ENCODE results near the gene OPTC.

OPTC gene

DNA sequence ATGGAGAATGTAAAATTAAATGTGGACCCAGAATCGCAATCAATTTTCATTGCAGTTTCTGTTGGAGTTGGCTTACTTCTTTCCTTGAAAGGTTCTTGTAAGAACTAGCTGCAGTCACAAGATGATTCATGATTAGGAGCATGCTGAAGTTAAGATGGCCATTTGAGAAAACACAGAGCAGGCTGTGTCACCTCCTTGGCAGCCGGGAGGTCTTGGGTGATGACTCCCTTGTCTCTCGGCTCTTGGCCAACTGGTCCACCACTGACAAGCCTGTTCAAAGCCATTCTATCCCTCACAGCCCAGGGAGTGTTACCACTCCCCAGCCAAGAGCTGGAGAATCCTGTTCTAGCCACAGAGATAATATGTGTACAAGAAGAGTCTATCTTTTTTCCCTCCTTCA is 40.6 kb downstream of the OPTC start:
- H3K27ac ChIP-seq, result no peak overlapping the region
- no peaks in the 10 kb centered on the region for H3K9me3 ChIP-seq (ENCODE audit: low read depth, low read length)
- DNase-seq (ENCODE audit: low read depth, low spot score), result no peak
- no peak overlapping the region for H3K4me3 ChIP-seq
- H3K36me3 ChIP-seq (ENCODE audit: insufficient read depth, low read length), result no peaks in the 10 kb centered on the region
- TF ChIP-seq POLR2AphosphoS5 (IDR thresholded peaks at IDR 0.05; ENCODE audit: borderline replicate concordance, low read depth, low read length) (no peak), FOXP2 (optimal IDR thresholded peaks at IDR 0.05; ENCODE audit: control extremely low read depth, extremely low read length, insufficient read depth) (no peak), EZH2 (IDR thresholded peaks at IDR 0.05) (no peak)
- no peak overlapping the region for H3K9ac ChIP-seq (ENCODE audit: insufficient read length)

DNA sequence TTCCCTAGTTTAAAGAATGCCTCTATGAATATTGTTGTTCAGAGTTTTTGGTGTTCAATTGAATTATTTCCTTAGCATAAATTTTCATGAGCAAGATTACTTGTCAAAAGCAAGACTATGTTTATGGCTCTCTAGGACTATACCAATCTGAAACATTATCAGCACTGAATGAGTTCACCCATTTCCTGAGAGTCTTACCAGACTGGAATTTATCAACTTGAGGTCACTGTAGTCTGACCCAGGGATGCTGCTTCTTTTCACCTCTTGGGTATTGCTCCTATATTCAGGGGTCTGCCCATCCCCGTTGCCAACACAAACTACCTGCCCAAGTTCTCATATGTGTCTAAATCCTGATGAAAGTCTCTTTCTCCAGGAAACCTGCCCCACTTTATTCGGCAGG is 42.6 kb downstream of the OPTC start:
- H3K4me3 ChIP-seq, result no peak overlapping the region
- TF ChIP-seq POLR2AphosphoS5 (IDR thresholded peaks at IDR 0.05; ENCODE audit: borderline replicate concordance, low read depth, low read length) (no peak), EZH2 (IDR thresholded peaks at IDR 0.05) (no peak), FOXP2 (optimal IDR thresholded peaks at IDR 0.05; ENCODE audit: control extremely low read depth, extremely low read length, insufficient read depth) (no peak)
- no peak overlapping the region for H3K9ac ChIP-seq (ENCODE audit: insufficient read length)
- no peaks in the 10 kb centered on the region for H3K36me3 ChIP-seq (ENCODE audit: insufficient read depth, low read length)
- H3K9me3 ChIP-seq (ENCODE audit: low read depth, low read length), result no peaks in the 10 kb centered on the region
- no peak overlapping the region for H3K27ac ChIP-seq
- DNase-seq (ENCODE audit: low read depth, low spot score), result no peak

DNA sequence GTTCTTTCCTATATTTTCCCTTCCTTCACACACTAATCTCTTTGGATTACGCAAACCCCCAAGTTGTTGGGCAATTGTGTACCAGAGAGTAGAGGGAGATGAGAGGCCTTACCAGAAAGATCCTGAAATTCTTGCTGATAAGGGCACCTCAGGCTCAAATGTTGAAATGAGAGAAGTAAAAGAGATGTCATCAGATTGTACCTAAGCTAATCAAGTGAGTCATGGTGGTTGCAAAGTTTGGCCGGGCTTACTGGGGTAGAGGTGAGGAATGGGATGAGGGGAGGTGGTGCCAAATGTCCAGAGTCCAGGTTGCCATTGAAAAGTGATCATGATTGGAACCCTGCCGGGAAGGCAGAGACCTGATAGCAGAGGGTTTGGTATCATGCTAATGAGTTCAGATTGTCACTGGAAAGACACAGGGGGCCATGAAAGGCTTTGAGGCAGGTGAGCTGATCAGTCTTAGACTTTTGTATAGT is 43.1 kb downstream of the OPTC start:
- Histone ChIP-seq H3K36me3 (ENCODE audit: insufficient read depth, low read length) (no peaks in the 10 kb centered on the region), H3K4me3 (no peak overlapping the region), H3K9me3 (ENCODE audit: low read depth, low read length) (no peaks in the 10 kb centered on the region), H3K9ac (ENCODE audit: insufficient read length) (no peak overlapping the region), H3K27ac (no peak overlapping the region)
- DNase-seq (ENCODE audit: low read depth, low spot score), result no peak
- TF ChIP-seq POLR2AphosphoS5 (IDR thresholded peaks at IDR 0.05; ENCODE audit: borderline replicate concordance, low read depth, low read length), result no peak
- TF ChIP-seq EZH2 (IDR thresholded peaks at IDR 0.05), result no peak
- no peak for TF ChIP-seq FOXP2 (optimal IDR thresholded peaks at IDR 0.05; ENCODE audit: control extremely low read depth, extremely low read length, insufficient read depth)

DNA sequence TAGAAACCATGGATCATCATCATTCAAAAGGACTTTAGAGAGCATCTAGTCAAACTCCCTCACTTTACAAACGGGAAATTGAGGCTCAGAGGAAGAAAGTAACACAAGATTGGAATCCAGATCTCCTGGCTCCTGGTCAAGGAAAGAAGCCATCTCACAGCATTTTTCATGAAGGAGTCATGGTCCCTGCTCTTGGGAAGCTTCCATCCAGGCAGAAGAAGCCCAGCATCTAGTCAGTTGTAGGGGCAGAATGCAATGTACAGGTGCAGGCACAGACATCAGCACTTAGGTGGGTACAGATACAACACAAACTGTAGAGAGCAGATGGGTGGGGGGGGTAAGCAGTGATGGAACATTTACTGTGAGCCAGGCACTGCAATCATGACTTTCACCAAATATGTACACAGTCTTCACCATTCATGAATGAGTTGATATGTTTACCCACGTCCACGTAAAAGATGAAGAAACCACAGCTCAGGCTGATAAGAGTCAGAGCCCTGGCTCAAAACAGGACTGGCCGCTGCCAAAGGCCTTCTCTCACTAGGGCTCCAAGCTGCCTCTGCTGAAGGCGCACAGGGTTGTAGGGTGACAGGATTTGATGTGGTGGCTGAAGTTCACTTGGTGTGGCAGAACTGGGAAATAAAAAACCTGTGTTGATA is 44.0 kb downstream of the OPTC start:
- Histone ChIP-seq H3K9me3 (ENCODE audit: low read depth, low read length) (no peaks in the 10 kb centered on the region), H3K9ac (ENCODE audit: insufficient read length) (no peak overlapping the region), H3K27ac (no peak overlapping the region), H3K4me3 (no peak overlapping the region), H3K36me3 (ENCODE audit: insufficient read depth, low read length) (no peaks in the 10 kb centered on the region)
- DNase-seq (ENCODE audit: low read depth, low spot score), result no peak
- TF ChIP-seq FOXP2 (optimal IDR thresholded peaks at IDR 0.05; ENCODE audit: control extremely low read depth, extremely low read length, insufficient read depth), result no peak
- no peak for TF ChIP-seq EZH2 (IDR thresholded peaks at IDR 0.05)
- TF ChIP-seq POLR2AphosphoS5 (IDR thresholded peaks at IDR 0.05; ENCODE audit: borderline replicate concordance, low read depth, low read length), result no peak

DNA sequence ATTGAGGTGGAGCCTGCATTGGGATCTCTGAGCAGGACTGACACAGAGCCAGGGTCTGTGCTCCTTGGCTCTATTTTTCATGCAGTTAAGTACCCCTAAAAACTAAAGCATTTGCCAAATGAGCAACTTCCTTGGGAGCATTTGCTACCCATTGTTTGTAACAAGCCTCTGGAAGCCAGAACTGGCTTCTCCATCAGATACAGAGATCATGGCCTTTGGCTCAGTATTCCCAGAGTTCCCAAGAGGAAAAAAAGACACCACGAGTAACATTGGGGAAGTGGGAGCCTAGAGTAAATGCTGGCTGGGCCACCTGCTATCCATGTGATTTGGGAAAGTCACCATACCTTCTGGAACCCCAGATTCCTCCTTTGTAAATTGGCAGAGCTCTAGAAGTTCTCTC is 44.8 kb downstream of the OPTC start:
- no peak for DNase-seq (ENCODE audit: low read depth, low spot score)
- Histone ChIP-seq H3K36me3 (ENCODE audit: insufficient read depth, low read length) (no peaks in the 10 kb centered on the region), H3K9me3 (ENCODE audit: low read depth, low read length) (no peaks in the 10 kb centered on the region), H3K4me3 (no peak overlapping the region), H3K27ac (no peak overlapping the region), H3K9ac (ENCODE audit: insufficient read length) (no peak overlapping the region)
- no peak for TF ChIP-seq FOXP2 (optimal IDR thresholded peaks at IDR 0.05; ENCODE audit: control extremely low read depth, extremely low read length, insufficient read depth)
- no peak for TF ChIP-seq EZH2 (IDR thresholded peaks at IDR 0.05)
- TF ChIP-seq POLR2AphosphoS5 (IDR thresholded peaks at IDR 0.05; ENCODE audit: borderline replicate concordance, low read depth, low read length), result no peak

DNA sequence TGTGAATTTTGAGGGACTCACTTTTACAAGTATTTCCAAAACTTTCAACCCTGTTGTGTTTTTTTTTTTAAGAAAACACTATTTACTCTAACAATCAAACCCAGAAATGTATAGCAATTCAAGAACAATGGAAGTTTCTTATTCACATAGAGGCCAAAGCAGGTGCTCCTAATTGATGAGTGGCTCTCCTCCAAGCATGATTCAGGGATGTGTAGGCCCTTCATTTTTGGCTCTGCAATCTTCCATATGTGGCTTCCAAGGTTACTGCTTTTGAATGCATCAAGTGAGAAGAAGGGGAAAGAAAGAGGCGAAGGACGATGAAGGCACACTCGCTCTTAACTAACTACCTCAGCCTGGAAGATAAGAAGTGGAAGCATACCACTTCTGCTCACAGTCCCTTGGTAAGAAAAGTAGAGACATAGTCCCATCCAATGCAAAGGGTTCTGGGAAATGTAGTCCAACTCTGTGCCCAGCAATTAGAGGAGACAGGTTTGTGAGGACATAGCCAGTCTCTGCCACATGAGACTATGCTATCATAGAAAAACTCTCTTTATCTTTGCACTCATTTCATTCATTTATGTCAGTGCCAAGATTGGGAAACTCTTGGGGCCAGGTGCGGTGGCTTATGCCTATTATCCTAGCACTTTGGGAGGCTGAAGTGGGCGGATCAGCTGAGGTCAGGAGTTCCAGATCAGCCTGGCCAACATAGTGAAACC is 46.0 kb downstream of the OPTC start:
- Histone ChIP-seq H3K4me3 (no peak overlapping the region), H3K9ac (ENCODE audit: insufficient read length) (no peak overlapping the region), H3K36me3 (ENCODE audit: insufficient read depth, low read length) (no peaks in the 10 kb centered on the region), H3K9me3 (ENCODE audit: low read depth, low read length) (no peaks in the 10 kb centered on the region), H3K27ac (no peak overlapping the region)
- no peak for TF ChIP-seq POLR2AphosphoS5 (IDR thresholded peaks at IDR 0.05; ENCODE audit: borderline replicate concordance, low read depth, low read length)
- no peak for TF ChIP-seq EZH2 (IDR thresholded peaks at IDR 0.05)
- no peak for TF ChIP-seq FOXP2 (optimal IDR thresholded peaks at IDR 0.05; ENCODE audit: control extremely low read depth, extremely low read length, insufficient read depth)
- DNase-seq (ENCODE audit: low read depth, low spot score), result no peak

DNA sequence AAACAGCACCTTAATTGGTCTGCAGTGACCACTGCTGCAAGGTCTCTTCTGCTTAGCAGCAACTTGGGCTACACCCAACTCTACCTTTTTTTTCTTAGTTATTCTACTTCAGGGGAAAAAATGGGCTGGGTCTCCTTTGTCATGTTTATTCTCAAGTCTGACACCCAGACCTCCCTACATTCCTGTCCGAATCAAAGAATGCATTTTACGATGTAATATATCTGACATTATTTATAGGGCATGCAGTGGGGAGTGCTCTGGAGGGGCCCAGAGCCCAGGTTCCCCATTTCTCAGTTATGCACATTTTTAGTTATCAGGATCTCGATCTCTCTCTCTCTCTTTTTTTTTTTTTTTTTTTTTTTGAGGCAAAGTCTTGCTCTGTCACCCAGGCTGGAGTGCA is 50.5 kb downstream of the OPTC start:
- DNase-seq (ENCODE audit: low read depth, low spot score), result no peak
- no peaks in the 10 kb centered on the region for H3K9me3 ChIP-seq (ENCODE audit: low read depth, low read length)
- H3K27ac ChIP-seq, result no peak overlapping the region
- no peak overlapping the region for H3K9ac ChIP-seq (ENCODE audit: insufficient read length)
- no peak overlapping the region for H3K4me3 ChIP-seq
- no peak for TF ChIP-seq POLR2AphosphoS5 (IDR thresholded peaks at IDR 0.05; ENCODE audit: borderline replicate concordance, low read depth, low read length)
- no peak for TF ChIP-seq FOXP2 (optimal IDR thresholded peaks at IDR 0.05; ENCODE audit: control extremely low read depth, extremely low read length, insufficient read depth)
- no peak for TF ChIP-seq EZH2 (IDR thresholded peaks at IDR 0.05)
- H3K36me3 ChIP-seq (ENCODE audit: insufficient read depth, low read length), result no peaks in the 10 kb centered on the region

DNA sequence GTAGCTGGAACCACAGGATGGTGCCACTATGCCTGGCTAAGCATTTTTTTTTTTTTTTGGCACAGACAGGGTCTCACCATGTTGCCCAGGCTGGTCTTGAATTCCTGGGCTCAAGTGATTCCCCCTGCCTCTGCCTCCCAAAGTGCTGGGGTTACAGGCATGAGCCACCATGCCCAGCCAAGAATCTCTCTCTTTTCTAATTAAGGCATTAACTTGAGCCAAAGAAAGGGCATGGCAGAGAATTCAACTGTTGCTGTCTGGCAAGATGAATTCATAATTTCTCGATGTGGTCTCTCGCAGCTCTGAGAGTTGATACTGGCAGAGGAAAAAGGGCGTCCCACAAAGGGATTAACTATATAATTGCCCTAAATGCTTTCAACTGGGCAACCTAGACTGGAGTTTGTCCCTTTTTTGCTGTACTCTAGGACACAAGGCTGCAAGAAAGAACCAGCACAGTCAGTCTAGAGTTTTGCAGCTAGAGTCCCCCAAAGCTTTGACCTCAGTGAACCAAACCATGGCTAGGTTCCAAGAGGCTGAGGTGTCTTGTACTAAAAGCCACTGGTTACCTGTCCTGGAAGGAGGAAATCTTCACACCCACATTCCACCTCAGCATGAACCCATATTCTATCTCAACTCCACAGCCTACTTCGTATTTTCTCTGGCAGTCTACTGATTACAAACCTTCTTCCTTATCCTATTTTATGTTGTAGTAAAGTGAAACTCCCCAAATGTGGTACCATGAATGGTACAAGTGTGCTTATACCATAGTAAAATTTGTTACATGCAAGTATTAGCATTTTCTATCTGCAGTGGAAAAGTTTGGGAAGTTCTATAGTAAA is 51.2 kb downstream of the OPTC start:
- H3K4me3 ChIP-seq, result no peak overlapping the region
- no peaks in the 10 kb centered on the region for H3K36me3 ChIP-seq (ENCODE audit: insufficient read depth, low read length)
- no peak overlapping the region for H3K9ac ChIP-seq (ENCODE audit: insufficient read length)
- DNase-seq (ENCODE audit: low read depth, low spot score), result no peak
- TF ChIP-seq FOXP2 (optimal IDR thresholded peaks at IDR 0.05; ENCODE audit: control extremely low read depth, extremely low read length, insufficient read depth) (no peak), EZH2 (IDR thresholded peaks at IDR 0.05) (no peak), POLR2AphosphoS5 (IDR thresholded peaks at IDR 0.05; ENCODE audit: borderline replicate concordance, low read depth, low read length) (no peak)
- no peaks in the 10 kb centered on the region for H3K9me3 ChIP-seq (ENCODE audit: low read depth, low read length)
- no peak overlapping the region for H3K27ac ChIP-seq

Measured in SK-N-MC (cell line).